Measurements from ENCODE around the gene GSTCD.
A peak's percentile ranks its signal among the peaks of the same experiment; 100 is the strongest.

GSTCD gene

GRCh38 chr4:105780176-105780575 is 71.6 kb downstream of the GSTCD start:
- DNase-seq (ENCODE audit: low read depth in 2 of 2) = peak in 1 of 2 donors; percentile 32
- TF ChIP-seq CTCF (IDR thresholded peaks at IDR 0.05; ENCODE audit: low read depth, low read length) = no peak

GRCh38 chr4:105784761-105785160 is 76.2 kb downstream of the GSTCD start:
- H3K4me3 ChIP-seq (replicated peaks in 1 of 2; ENCODE audit: low read depth in 2 of 2, low read length in 2 of 2) = no peak overlapping the region
- no peak for TF ChIP-seq CTCF (IDR thresholded peaks at IDR 0.05; ENCODE audit: low read depth, low read length)
- DNase-seq (ENCODE audit: low read depth in 2 of 2) = no peak

More at GRCh38 chr4:105780176-105780575, 71.6 kb downstream of the GSTCD start:
- no peak overlapping the region for H3K4me3 ChIP-seq (replicated peaks in 1 of 2; ENCODE audit: low read depth in 2 of 2, low read length in 2 of 2)

GRCh38 chr4:105785792-105786191 is 77.2 kb downstream of the GSTCD start:
- no peak for DNase-seq (ENCODE audit: low read depth in 2 of 2)
- no peak for TF ChIP-seq CTCF (IDR thresholded peaks at IDR 0.05; ENCODE audit: low read depth, low read length)
- H3K4me3 ChIP-seq (replicated peaks in 1 of 2; ENCODE audit: low read depth in 2 of 2, low read length in 2 of 2) = no peak overlapping the region

GRCh38 chr4:105786748-105787147 is 78.2 kb downstream of the GSTCD start:
- TF ChIP-seq CTCF (IDR thresholded peaks at IDR 0.05; ENCODE audit: low read depth, low read length) = no peak
- no peak overlapping the region for H3K4me3 ChIP-seq (replicated peaks in 1 of 2; ENCODE audit: low read depth in 2 of 2, low read length in 2 of 2)
- peak in 1 of 2 donors; percentile 3 for DNase-seq (ENCODE audit: low read depth in 2 of 2)

GRCh38 chr4:105797225-105797624 is 88.6 kb downstream of the GSTCD start:
- H3K4me3 ChIP-seq (replicated peaks in 1 of 2; ENCODE audit: low read depth in 2 of 2, low read length in 2 of 2) = no peak overlapping the region
- no peak for TF ChIP-seq CTCF (IDR thresholded peaks at IDR 0.05; ENCODE audit: low read depth, low read length)
- no peak for DNase-seq (ENCODE audit: low read depth in 2 of 2)

GRCh38 chr4:105805501-105806120 is 97.0 kb downstream of the GSTCD start:
- no peak for DNase-seq (ENCODE audit: low read depth in 2 of 2)
- TF ChIP-seq CTCF (IDR thresholded peaks at IDR 0.05; ENCODE audit: low read depth, low read length) = no peak
- H3K4me3 ChIP-seq (replicated peaks in 1 of 2; ENCODE audit: low read depth in 2 of 2, low read length in 2 of 2) = no peak overlapping the region

GRCh38 chr4:105807496-105807895 is 98.9 kb downstream of the GSTCD start:
- DNase-seq (ENCODE audit: low read depth in 2 of 2) = peak; percentile 33 to 36
- no peak for TF ChIP-seq CTCF (IDR thresholded peaks at IDR 0.05; ENCODE audit: low read depth, low read length)
- no peak overlapping the region for H3K4me3 ChIP-seq (replicated peaks in 1 of 2; ENCODE audit: low read depth in 2 of 2, low read length in 2 of 2)
